ENCODE data around the gene MYRIP.
A peak's percentile ranks its signal among the peaks of the same experiment; 100 is the strongest.

Gene MYRIP

GRCh38 chr3:40299721-40300335, 490.4 kb downstream of the MYRIP start:
- DNase-seq, result no peak

GRCh38 chr3:40302784-40303183, 493.4 kb downstream of the MYRIP start:
- no peak for DNase-seq

GRCh38 chr3:40304352-40304751, 494.9 kb downstream of the MYRIP start:
- no peak for DNase-seq

- no peak for DNase-seq
These were observed 496.9 kb downstream of the MYRIP start for GRCh38 chr3:40306336-40306735.

GRCh38 chr3:40307176-40307575, 497.8 kb downstream of the MYRIP start:
- DNase-seq, result no peak

- no peak for DNase-seq
These were observed 499.5 kb downstream of the MYRIP start for GRCh38 chr3:40308725-40309417.

GRCh38 chr3:40309418-40309924, 500.1 kb downstream of the MYRIP start, which contains the start of gene EIF1B:
TSS of gene EIF1B (plus strand) at chr3:40309707. CDS start at chr3:40309942, 235 bp downstream.
- peak; percentile 83 for DNase-seq

Measured in NCI-H774 (cell line).